Mesenteric fat pad (tissue), 1 donor: ENCODE measurements around the gene TSPAN7. TPM values are rescaled to one million over a fixed set of nuclear protein-coding genes. Genes with fewer than 3 reads are reported as not detected.

Source experiments
- DNase-seq: peaks from one replicate; pipeline ENCODE4 v3.0.0-alpha.2; 2020; ENCODE audit warnings: low spot score
- long read RNA-seq: library from polyadenylated mRNA; unstranded; transcript quantifications from one replicate; pipeline ENCODE4 v2.0.0, GENCODE V29; 2020
- total RNA-seq: library from RNA; stranded (reverse); fragmentation: NEBNext Ultra II Directional; extraction: Animal tissue kit (Norgen Biotek cat#: 25700); gene quantifications from one replicate; pipeline ENCODE4 v1.2.1, GENCODE V29; 2021
- donor health status: DM: yes; HTN: yes; CAD: no.

TSPAN7 gene
- total RNA-seq, result 32.0 TPM
- long read RNA-seq, transcript TSPAN7-202 (8 exons, 1,909 nt), result major isoform, 72 of 78 reads
- long read RNA-seq, partial matches to known transcripts, result 2 of 78 reads
- long read RNA-seq, other reads (novel, unspliced or antisense), result 4 of 78 reads

- DNase-seq, result peak; percentile 91
Observed at GRCh38 chrX:38561126-38561868, at the start of gene TSPAN7. Gene TSPAN7, plus strand, starts transcription at chrX:38561542. Its CDS starts 5 bp downstream, at chrX:38561547.

DNA sequence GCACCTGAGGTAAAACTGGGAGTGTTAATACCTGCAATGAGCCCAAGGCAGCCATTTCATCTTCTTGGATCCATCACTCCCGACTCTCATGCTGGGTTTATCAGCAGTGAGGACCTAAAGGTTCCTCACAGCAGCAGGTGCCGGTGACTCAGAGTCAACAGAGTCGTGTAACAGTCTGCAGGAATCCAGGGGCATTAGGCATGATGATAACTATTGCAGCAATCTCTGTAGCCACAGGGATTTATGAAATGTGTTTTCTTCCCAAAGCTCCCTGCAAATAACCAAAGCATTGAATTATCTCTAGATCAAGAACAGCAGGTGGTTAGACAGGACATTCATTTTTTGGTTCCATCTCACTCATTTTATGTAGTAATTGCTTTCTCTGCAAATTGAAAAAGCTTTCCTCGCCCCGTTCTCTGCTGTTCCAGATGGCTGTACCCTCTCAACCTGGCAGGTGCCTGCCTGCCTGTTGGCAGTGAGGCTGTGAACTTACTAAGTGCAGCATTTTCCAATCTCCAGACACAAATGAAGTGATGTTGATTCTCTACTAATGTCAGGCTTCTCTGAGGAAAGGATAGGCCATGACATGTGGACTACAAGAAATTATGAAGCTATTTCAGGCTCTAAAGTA lies 48.1 kb upstream of the TSPAN7 start:
- DNase-seq, result no peak

GRCh38 chrX:38514016-38514854 lies 47.1 kb upstream of the TSPAN7 start:
- DNase-seq, result no peak

- DNase-seq, result no peak
Observed at GRCh38 chrX:38515291-38515690, 46.1 kb upstream of the TSPAN7 start.

GRCh38 chrX:38516196-38516774 lies 45.1 kb upstream of the TSPAN7 start:
- DNase-seq, result no peak

GRCh38 chrX:38519651-38520050 lies 41.7 kb upstream of the TSPAN7 start:
- no peak for DNase-seq

GRCh38 chrX:38538134-38538533 lies 23.2 kb upstream of the TSPAN7 start:
- DNase-seq, result no peak

DNA sequence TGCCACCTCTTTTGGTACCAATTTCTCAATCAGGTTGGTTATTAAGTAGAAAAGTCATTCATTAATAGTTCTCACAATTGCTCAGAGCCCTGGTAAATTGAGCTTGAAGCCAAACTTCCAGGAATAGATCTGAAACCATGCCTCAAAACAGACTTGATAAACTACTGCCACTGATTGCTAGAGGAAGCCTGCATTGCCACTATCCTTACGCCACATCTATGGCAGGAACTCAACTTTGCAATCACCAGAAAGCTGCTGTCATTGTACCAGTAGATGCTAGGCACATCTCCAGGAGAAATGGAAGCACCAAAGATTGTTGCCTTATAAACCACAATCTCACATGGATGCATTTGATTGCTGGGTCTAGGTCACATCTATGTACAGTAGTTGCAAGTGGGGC lies 21.6 kb upstream of the TSPAN7 start:
- no peak for DNase-seq

- no peak for DNase-seq
Observed at GRCh38 chrX:38548508-38548907, 12.8 kb upstream of the TSPAN7 start.

GRCh38 chrX:38552721-38553120 lies 8.6 kb upstream of the TSPAN7 start:
- DNase-seq, result no peak

GRCh38 chrX:38558686-38559085 lies 2.7 kb upstream of the TSPAN7 start:
- DNase-seq, result no peak

DNA sequence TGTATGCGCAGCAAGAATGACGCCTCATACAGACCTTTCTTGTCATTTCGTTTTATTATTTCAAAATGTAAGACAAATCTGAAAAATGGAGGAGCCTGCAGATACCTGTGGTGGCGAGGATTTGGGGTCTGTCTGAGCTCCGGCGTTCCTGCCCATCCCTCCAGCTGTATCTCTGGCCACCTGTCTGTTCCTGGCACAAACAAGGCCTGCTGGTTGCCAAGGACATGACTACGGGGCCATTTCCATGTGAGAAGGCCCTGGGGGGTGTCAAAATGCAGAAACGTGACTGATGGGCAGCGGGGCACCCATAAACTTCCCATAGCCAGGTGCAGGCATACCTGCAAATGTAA lies 591 bp upstream of the TSPAN7 start:
- DNase-seq, result no peak

DNA sequence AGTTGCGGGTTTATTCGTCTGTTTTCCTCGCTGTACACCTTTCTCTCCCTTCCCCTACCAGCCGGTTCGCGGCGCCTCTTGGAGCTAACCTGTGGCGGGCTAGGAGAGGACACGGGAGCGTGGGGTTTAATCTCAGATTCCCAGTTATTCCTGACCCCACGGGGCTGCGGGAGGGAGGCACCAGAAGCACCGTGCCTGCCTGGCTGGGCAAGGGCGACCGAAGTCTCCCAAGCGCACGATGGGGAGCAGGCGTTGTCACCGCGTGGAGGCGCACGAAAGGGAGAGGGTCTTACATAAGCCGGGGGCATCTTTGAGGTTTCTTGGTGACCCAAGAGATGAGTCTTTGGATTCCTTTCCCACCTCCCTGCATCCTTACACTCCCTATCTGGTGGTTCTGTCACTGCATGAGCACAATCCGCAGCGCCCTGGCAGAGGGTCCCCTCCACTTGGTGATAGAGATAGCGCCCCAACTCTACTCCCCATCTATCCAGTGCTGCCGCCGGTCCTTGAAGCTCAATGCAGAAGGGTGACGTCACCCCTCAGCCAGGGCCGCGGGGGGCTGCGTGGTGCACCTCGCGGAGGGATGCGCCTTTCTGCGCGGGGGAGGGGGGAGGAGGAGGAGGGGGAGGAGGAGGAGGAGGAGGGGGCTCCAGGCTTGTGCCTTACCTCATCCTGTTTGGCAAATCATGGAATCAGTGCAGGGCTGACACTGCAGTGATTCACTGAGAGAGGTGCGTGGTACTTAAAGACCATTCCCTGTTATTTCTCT lies 793 bp downstream of the TSPAN7 start:
- DNase-seq, result no peak

DNA sequence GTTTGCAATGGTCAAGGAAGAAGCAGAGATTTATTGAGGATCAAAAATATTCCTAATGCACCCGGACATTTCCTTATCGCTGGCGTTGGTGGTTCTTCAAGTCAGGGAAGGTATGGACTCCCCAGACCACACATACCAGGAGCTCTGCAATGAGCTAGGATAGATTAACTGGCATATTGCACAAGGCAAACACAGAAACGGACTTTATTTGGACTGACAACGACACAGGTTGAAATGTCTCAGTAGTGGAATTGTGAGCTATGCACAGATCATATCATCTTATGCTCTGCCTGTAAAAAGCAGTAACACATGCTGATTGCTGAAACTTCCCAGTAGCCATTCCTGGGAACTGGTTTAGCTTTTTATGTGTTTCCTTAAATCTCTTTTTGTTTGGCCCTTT lies 1.7 kb downstream of the TSPAN7 start:
- DNase-seq, result no peak

- no peak for DNase-seq
Observed at GRCh38 chrX:38570396-38570795, 9.1 kb downstream of the TSPAN7 start.

GRCh38 chrX:38571058-38571457 lies 9.7 kb downstream of the TSPAN7 start:
- no peak for DNase-seq

GRCh38 chrX:38574858-38575257 lies 13.5 kb downstream of the TSPAN7 start:
- no peak for DNase-seq

DNA sequence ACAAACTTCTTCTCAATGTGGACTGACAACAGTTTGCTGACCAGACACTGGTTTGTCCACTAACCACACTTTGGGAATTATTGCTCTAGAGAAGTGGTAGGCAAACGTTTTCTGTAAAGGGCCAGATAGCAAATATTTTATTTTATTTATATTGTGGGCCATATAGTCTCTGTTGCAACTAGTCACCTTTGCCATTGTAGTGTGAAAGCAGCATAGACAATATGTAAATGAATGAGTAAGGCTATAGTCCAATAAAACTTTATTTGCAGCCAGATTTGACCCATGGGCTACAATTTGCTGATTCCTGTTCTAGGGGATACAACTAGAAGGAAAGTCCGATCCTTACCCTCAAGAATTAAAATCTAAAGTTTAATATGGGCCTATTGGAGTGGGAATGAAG lies 14.5 kb downstream of the TSPAN7 start:
- no peak for DNase-seq

DNA sequence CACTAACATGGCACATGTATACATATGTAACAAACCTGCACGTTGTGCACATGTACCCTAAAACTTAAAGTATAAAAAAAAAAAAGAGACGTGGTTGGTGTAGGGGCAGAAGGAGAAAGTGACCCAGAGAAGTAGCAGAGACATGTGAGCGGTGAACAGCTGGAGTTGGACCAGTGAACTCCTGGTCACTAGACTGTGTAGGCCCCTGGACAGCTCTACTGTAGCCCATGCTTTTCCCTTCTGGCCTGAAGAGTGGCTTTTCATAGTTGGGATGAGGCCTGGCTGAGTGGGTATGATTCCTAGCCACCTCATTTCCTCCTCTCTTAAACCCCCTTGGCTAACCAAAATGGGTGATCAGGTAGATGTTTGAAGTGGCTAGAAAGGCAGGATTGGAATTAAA lies 16.4 kb downstream of the TSPAN7 start:
- DNase-seq, result no peak

DNA sequence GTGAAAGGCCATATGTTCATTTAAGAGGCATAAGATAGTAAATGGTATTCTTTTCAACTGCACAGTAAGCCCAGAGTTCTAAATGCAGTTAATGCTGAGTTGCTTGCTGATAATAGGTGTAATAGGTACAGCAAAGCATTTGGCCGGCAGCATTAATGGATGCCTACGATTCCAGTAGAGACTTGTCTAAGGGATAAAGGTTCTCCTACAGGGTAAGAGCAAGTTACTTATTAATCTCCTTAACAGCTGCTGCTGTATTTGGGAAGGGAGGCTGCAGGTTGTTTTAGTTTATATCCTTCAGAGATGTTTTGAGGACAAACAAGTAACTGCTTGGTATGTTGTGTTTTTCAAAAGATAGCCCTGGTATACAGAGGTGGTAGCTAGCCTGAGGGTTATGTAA lies 16.8 kb downstream of the TSPAN7 start:
- DNase-seq, result no peak

- no peak for DNase-seq
Observed at GRCh38 chrX:38583181-38583580, 21.8 kb downstream of the TSPAN7 start.
